Purkinje cell (primary cell): ENCODE results near the gene ALPI. TPM values are rescaled to one million over a fixed set of nuclear protein-coding genes. Genes with fewer than 3 reads are reported as not detected.

Experiments
- polyA plus RNA-seq: library from polyadenylated mRNA; unstranded; fragments of >200 nt; fragmentation: Nextera tagmentation; gene quantifications from 2 replicates; pipeline ENCODE4 v1.2.1, GENCODE V29; 2014

ALPI gene
- not detected in 2 replicates for polyA plus RNA-seq

GRCh38 chr2:232455426-232456255 is at the start of gene ALPI:
TSS of gene ALPI (plus strand) at chr2:232456153. CDS start at chr2:232456200, 47 bp downstream.

GRCh38 chr2:232406556-232407310 is 49.2 kb upstream of the ALPI start, which contains the start of gene ALPG:
TSS of gene ALPG (plus strand) at chr2:232406844. CDS start at chr2:232406895, 51 bp downstream.

GRCh38 chr2:232487385-232488096 is 31.6 kb downstream of the ALPI start, which contains the start of gene ECEL1:
TSS of gene ECEL1 (minus strand) at chr2:232487834. CDS start at chr2:232486653, 1,181 bp downstream.

Other genes with a start within 250 kb of the ALPI start
- not detected in 2 replicates for gene ALPP, start 77.4 kb upstream of the ALPI start, polyA plus RNA-seq
- gene ALPG, start 49.3 kb upstream of the ALPI start, polyA plus RNA-seq: not detected in 2 replicates
- not detected in 2 replicates for gene ECEL1, start 31.7 kb downstream of the ALPI start, polyA plus RNA-seq
- gene PRSS56, start 64.2 kb downstream of the ALPI start, polyA plus RNA-seq: not detected in 2 replicates
- not detected in 2 replicates for gene CHRND, start 70.0 kb downstream of the ALPI start, polyA plus RNA-seq
- gene CHRNG, start 83.5 kb downstream of the ALPI start, polyA plus RNA-seq: not detected in 2 replicates
- gene TIGD1, start 94.4 kb downstream of the ALPI start, polyA plus RNA-seq: 0.28 and 0.84 TPM in 2 replicates
- gene EIF4E2, start 94.5 kb downstream of the ALPI start, polyA plus RNA-seq: 31.7 and 44.0 TPM in 2 replicates
- 0.15 TPM in 1 of 2 replicates, not detected in the other for gene EFHD1, start 177.5 kb downstream of the ALPI start, polyA plus RNA-seq
- 36.6 and 40.6 TPM in 2 replicates for gene GIGYF2, start 241.2 kb downstream of the ALPI start, polyA plus RNA-seq